ENCODE results near the gene DCXR. TPM values are rescaled to one million over a fixed set of nuclear protein-coding genes. Genes with fewer than 3 reads are reported as not detected.

The DCXR gene
- total RNA-seq, 1 donor from 2014 or later: 49.9 TPM

DNA sequence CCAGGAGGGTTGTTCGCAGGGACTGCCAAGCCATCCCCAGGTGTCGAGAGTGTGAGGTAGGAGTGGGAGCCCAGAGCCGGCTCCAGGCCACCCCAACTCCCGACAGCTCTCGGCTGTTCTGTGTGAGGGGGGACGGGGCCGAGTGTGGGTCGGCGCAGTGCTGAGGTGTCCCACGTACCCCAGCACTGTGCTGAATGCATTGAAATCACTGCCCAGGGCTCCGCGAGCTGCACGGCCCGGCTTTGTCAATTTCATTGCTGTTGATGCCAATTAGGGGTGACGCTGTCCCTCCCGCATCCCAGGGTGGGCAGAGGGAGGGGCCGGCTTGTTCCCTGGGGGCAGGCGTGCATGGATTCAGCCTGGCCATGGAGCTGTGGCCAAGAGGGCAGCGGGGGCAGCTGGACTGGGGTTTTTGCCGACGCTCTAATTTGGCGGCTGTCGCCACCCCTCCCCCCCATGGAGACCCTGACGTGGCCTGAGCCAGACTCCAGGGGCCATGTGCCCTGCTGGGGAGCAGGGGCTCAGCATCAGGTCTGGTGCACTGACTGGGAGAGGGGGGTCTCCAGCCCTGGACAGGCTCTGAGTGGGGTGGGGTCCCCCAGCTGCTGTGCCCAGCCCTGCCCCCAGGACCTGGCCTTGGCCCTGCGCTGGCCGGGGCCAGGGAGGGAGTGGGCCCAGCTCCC lies 29.1 kb downstream of the DCXR start:
- no peaks in the 10 kb centered on the region for H3K36me3 Mint-ChIP-seq (ENCODE audit: low read depth, unreplicated experiment)
- no peaks in the 10 kb centered on the region for H3K9me3 Mint-ChIP-seq (ENCODE audit: unreplicated experiment)
- Histone ChIP-seq H3K27me3 (ENCODE audit: insufficient read depth, low read length) (no peaks in the 10 kb centered on the region), H4K20me1 (ENCODE audit: insufficient read depth, low read length) (peaks cover 6% of the 10 kb centered on the region), H3K4me3 (ENCODE audit: insufficient read depth, low read depth, low read length) (no peak overlapping the region), H3K79me2 (ENCODE audit: insufficient read depth, low read length) (no peaks in the 10 kb centered on the region), H3K27ac (ENCODE audit: low read depth, low read length) (no peak overlapping the region), H3K9ac (ENCODE audit: low read length) (no peak overlapping the region), H2AFZ (ENCODE audit: low read depth, low read length) (no peak overlapping the region), H3K9me3 (ENCODE audit: insufficient read depth, low read depth, low read length) (no peaks in the 10 kb centered on the region), H3K4me1 (ENCODE audit: insufficient read depth, low read length) (peaks cover 32% of the 10 kb centered on the region), H3K4me2 (ENCODE audit: low read length) (no peak overlapping the region), H3K36me3 (ENCODE audit: insufficient read depth, low read length) (no peaks in the 10 kb centered on the region)
- DNase-seq (ENCODE audit: low read depth) (no peak), FAIRE-seq (no peak)
- H3K27me3 Mint-ChIP-seq (ENCODE audit: low read depth, unreplicated experiment): no peaks in the 10 kb centered on the region
- H3K27ac Mint-ChIP-seq (ENCODE audit: unreplicated experiment): no peak overlapping the region
- H3K4me3 Mint-ChIP-seq (ENCODE audit: unreplicated experiment): no peak overlapping the region
- no peak for TF ChIP-seq EZH2 (IDR thresholded peaks at IDR 0.05; ENCODE audit: insufficient read depth, low read length)
- TF ChIP-seq, protein P1, sequence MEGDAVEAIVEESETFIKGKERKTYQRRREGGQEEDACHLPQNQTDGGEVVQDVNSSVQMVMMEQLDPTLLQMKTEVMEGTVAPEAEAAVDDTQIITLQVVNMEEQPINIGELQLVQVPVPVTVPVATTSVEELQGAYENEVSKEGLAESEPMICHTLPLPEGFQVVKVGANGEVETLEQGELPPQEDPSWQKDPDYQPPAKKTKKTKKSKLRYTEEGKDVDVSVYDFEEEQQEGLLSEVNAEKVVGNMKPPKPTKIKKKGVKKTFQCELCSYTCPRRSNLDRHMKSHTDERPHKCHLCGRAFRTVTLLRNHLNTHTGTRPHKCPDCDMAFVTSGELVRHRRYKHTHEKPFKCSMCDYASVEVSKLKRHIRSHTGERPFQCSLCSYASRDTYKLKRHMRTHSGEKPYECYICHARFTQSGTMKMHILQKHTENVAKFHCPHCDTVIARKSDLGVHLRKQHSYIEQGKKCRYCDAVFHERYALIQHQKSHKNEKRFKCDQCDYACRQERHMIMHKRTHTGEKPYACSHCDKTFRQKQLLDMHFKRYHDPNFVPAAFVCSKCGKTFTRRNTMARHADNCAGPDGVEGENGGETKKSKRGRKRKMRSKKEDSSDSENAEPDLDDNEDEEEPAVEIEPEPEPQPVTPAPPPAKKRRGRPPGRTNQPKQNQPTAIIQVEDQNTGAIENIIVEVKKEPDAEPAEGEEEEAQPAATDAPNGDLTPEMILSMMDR (IDR thresholded peaks at IDR 0.05; ENCODE audit: insufficient read depth, low read depth, low read length): no peak
- peaks cover 10% of the 10 kb centered on the region for H3K4me1 Mint-ChIP-seq (ENCODE audit: low read depth, unreplicated experiment)

DNA sequence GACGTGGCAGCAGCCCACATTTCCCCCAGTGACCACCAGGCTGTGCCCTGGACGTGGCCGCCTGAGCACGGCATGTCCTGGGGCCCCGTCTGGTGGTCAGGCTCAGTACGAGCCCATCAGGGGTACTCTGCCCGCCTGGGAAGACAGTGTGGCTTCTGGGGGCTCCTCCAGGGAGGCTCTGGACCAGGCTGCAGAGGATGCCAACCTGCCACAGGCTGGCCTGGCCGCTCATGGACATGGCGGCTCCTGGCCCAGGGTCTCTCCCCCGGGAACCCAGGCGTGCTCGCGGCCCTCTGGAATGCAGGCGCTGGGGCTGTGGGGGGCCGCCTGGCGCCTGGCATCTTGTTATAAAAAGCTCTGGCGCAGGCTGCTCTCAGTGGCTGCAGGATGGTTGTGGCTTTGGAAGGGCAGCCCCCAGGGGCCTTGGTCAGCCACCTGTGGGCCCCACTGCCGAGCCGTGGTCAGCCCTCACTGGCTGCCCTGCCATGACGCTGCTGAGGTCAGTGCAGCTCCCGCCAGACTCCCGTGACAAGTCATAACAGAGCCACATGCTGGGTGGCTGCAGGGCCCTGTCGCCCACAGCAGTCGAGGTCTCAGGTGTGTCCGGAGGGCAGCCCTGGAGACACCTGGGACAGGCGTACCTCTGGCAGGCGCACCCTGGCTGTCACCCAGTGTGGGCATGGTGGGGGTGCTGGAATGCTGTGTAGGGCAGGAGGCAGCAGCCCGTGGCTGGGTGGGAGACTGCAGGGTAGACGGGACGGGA lies 29.8 kb downstream of the DCXR start:
- H3K4me1 Mint-ChIP-seq (ENCODE audit: low read depth, unreplicated experiment): peaks cover 17% of the 10 kb centered on the region
- no peak overlapping the region for H3K4me3 ChIP-seq (ENCODE audit: insufficient read depth, low read depth, low read length)
- no peaks in the 10 kb centered on the region for H3K36me3 ChIP-seq (ENCODE audit: insufficient read depth, low read length)
- DNase-seq (ENCODE audit: low read depth): no peak
- no peak overlapping the region for H3K4me2 ChIP-seq (ENCODE audit: low read length)
- H3K4me1 ChIP-seq (ENCODE audit: insufficient read depth, low read length): peaks cover 40% of the 10 kb centered on the region
- H3K9me3 ChIP-seq (ENCODE audit: insufficient read depth, low read depth, low read length): no peaks in the 10 kb centered on the region
- no peaks in the 10 kb centered on the region for H3K27me3 ChIP-seq (ENCODE audit: insufficient read depth, low read length)
- no peaks in the 10 kb centered on the region for H3K36me3 Mint-ChIP-seq (ENCODE audit: low read depth, unreplicated experiment)
- FAIRE-seq: no peak
- no peaks in the 10 kb centered on the region for H3K9me3 Mint-ChIP-seq (ENCODE audit: unreplicated experiment)
- no peak overlapping the region for H3K27ac Mint-ChIP-seq (ENCODE audit: unreplicated experiment)
- no peaks in the 10 kb centered on the region for H3K79me2 ChIP-seq (ENCODE audit: insufficient read depth, low read length)
- no peak overlapping the region for H3K27ac ChIP-seq (ENCODE audit: low read depth, low read length)
- H3K9ac ChIP-seq (ENCODE audit: low read length): no peak overlapping the region
- H3K4me3 Mint-ChIP-seq (ENCODE audit: unreplicated experiment): no peak overlapping the region
- no peak for TF ChIP-seq EZH2 (IDR thresholded peaks at IDR 0.05; ENCODE audit: insufficient read depth, low read length)
- TF ChIP-seq, protein P1 (IDR thresholded peaks at IDR 0.05; ENCODE audit: insufficient read depth, low read depth, low read length): no peak
- H3K27me3 Mint-ChIP-seq (ENCODE audit: low read depth, unreplicated experiment): no peaks in the 10 kb centered on the region
- peaks cover 6% of the 10 kb centered on the region for H4K20me1 ChIP-seq (ENCODE audit: insufficient read depth, low read length)
- no peak overlapping the region for H2AFZ ChIP-seq (ENCODE audit: low read depth, low read length)

GRCh38 chr17:82007228-82007494 lies 30.3 kb downstream of the DCXR start:
- FAIRE-seq (no peak), DNase-seq (ENCODE audit: low read depth) (no peak)
- Histone ChIP-seq H3K9ac (ENCODE audit: low read length) (no peak overlapping the region), H3K27me3 (ENCODE audit: insufficient read depth, low read length) (no peaks in the 10 kb centered on the region), H3K9me3 (ENCODE audit: insufficient read depth, low read depth, low read length) (no peaks in the 10 kb centered on the region), H2AFZ (ENCODE audit: low read depth, low read length) (no peak overlapping the region), H3K79me2 (ENCODE audit: insufficient read depth, low read length) (no peaks in the 10 kb centered on the region), H3K4me3 (ENCODE audit: insufficient read depth, low read depth, low read length) (no peak overlapping the region), H3K4me2 (ENCODE audit: low read length) (no peak overlapping the region), H3K4me1 (ENCODE audit: insufficient read depth, low read length) (peaks cover 40% of the 10 kb centered on the region), H3K27ac (ENCODE audit: low read depth, low read length) (no peak overlapping the region), H4K20me1 (ENCODE audit: insufficient read depth, low read length) (peaks cover 6% of the 10 kb centered on the region), H3K36me3 (ENCODE audit: insufficient read depth, low read length) (no peaks in the 10 kb centered on the region)
- Mint-ChIP-seq H3K4me1 (ENCODE audit: low read depth, unreplicated experiment) (peaks cover 17% of the 10 kb centered on the region), H3K27ac (ENCODE audit: unreplicated experiment) (no peak overlapping the region), H3K36me3 (ENCODE audit: low read depth, unreplicated experiment) (no peaks in the 10 kb centered on the region), H3K27me3 (ENCODE audit: low read depth, unreplicated experiment) (no peaks in the 10 kb centered on the region), H3K9me3 (ENCODE audit: unreplicated experiment) (no peaks in the 10 kb centered on the region), H3K4me3 (ENCODE audit: unreplicated experiment) (no peak overlapping the region)
- TF ChIP-seq, protein P1 (IDR thresholded peaks at IDR 0.05; ENCODE audit: insufficient read depth, low read depth, low read length): no peak
- TF ChIP-seq EZH2 (IDR thresholded peaks at IDR 0.05; ENCODE audit: insufficient read depth, low read length): no peak

Data from astrocyte (in vitro differentiated cells and primary cell).